Measurements from ENCODE around the gene PDIK1L.
A peak's percentile ranks its signal among the peaks of the same experiment; 100 is the strongest.
"Not testable (repeated sequence)": the region's sequence is repeated elsewhere in the genome, so short reads cannot be mapped to it uniquely, and the experiment has no call there.

Gene PDIK1L

GRCh38 chr1:26092422-26092821 lies 19.2 kb upstream of the PDIK1L start:
- DNase-seq = no peak

- not testable (repeated sequence) for DNase-seq
Measured at GRCh38 chr1:26093569-26093968, 18.1 kb upstream of the PDIK1L start.

DNA sequence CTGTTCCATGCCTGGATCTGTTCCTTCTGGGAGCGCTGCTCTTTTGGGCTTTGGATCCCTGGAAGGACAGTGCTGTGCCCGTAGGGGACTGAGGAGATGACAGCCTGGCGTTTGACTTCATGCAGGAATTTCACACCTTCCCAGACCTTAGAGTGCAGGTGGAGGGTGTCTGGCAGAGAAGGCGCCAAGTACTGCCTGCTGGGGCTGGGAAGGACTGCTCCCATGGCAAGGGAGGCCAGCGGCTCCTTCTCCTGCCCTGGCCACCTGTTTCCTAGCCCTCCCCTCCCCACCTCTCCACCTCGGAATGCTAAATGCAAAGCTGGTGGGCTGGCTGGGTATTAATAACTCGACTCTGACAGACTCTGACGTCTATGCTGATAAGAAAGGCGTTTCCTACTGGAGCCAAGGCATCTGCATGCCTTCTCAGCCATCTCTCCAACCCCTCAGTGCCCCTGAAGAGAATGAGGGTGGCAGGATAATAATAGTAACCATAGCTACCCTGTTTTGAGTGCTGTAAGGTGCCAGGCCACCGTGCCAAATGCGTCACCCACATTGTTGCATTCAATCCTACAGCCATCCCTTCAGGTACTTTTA lies 17.5 kb upstream of the PDIK1L start:
- DNase-seq = no peak

- peak; percentile 78 for DNase-seq
Measured at GRCh38 chr1:26094677-26095383, 16.8 kb upstream of the PDIK1L start.

GRCh38 chr1:26096471-26096870 lies 15.2 kb upstream of the PDIK1L start:
- DNase-seq = no peak

GRCh38 chr1:26097696-26098095 lies 13.9 kb upstream of the PDIK1L start:
- no peak for DNase-seq

DNA sequence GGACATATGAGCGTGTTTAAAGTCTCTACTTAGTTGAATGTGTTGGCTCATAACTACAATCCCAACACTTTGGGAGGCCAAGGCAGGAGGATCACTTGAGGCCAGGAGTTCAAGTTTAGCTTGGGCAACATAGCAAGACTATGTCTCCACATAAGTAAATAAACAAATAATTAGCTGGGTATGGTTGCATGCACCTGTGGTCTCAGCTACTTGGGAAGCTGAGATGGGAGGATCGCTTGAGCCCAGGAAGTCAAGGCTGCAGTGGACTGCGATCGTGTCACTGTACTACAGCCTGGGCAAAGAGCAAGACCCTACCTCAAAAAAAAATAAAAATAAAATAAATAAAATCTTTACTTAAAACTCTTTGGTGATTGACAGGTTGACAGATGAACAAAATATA lies 13.0 kb upstream of the PDIK1L start:
- DNase-seq = no peak

DNA sequence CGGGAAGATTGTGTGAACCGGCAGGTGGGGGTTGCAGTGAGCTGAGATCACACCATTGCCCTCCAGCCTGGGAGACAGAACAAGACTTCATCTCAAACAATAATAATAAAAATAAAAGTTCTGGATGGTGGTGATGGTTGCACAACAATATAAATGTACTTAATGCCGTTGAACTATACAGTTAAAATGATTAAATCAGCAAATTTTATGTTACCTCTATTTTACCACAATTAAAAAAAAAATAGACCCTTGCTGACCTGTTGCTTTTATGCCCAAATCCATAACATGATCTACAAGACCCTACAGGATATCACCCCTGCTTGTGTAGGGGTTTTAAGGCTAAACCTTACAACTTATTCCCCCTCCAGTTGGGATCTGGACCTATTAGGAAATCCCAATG lies 11.8 kb upstream of the PDIK1L start:
- no peak for DNase-seq

DNA sequence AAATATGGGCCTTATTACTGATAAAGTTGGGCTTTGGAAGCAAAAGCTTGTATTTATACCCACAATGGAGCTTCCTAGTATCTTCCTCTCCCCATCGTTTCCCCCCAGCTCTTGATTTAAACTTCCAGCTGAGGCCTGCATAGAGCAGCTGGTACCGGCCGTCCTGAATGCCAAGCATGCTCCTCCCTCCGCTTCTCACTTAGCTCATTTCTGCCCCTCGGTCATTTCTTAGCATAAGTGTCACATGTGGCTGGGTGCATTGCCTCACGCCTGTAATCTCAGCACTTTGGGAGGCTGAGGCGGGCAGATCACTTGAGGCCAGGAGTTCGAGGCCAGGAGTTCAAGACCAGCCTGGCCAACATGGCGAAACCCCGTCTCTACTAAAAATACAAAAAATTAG lies 11.4 kb upstream of the PDIK1L start:
- DNase-seq = not testable (repeated sequence)

GRCh38 chr1:26102119-26102518 lies 9.5 kb upstream of the PDIK1L start:
- no peak for DNase-seq

- no peak for DNase-seq
Measured at GRCh38 chr1:26102526-26102925, 9.1 kb upstream of the PDIK1L start.

DNA sequence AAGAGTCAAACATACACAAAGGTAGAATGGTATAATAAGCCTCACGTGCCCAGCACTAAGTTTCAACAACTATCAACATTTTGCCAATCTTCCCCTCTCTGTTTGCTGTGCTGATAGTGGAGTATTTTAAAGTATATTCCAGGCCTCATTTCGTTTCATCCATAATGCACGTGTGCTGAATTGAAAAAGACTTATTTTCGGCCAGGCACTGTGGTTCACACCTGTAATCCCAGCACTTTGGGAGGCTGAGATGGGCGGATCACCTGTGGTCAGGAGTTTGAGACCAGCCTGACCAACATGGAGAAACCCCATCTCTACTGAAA lies 6.4 kb upstream of the PDIK1L start:
- DNase-seq = not testable (repeated sequence)

DNA sequence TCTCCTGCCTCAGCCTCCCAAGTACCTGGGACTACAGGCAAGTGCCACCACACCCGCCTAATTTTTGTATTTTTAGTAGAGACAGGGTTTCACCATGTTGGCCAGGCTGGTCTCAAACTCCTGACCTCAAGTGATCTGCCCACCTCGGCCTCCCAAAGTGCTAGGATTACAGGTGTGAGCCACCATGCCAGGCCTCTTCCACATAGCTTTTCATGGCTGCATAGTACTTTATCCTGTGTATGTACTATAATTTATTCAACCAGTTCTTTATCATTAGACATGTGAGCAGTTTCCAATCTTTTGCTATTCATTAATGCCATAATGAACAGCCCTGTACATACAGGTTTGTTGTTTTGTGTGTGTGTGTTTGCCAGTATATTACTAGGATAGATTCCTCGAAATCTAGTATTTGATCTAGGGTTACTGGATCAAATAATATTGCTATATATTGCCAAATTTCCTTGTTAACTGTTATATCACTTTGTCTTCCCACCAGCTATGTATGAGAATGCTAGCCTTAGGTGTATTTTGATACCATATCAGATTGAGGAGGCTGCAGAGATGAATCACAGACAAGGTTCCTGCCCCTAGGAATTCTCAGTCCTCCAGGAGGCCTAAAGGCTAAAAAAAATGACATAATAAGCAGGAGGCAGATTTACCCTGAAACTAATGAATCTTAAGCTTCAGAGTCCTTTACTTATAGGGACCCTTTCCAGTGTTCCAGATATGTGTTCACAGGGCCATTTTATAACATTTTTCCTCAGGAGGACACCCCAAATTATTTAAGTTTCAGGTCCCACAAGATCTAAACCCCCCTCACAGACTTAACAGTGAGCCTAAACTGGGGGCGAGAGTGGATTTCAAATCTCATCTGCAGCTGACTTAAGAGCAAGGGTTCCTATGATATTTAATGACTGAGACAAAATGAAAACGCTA lies 2.1 kb upstream of the PDIK1L start:
- no peak for DNase-seq

GRCh38 chr1:26110731-26111529 lies 694 bp upstream of the PDIK1L start:
- DNase-seq = no peak

DNA sequence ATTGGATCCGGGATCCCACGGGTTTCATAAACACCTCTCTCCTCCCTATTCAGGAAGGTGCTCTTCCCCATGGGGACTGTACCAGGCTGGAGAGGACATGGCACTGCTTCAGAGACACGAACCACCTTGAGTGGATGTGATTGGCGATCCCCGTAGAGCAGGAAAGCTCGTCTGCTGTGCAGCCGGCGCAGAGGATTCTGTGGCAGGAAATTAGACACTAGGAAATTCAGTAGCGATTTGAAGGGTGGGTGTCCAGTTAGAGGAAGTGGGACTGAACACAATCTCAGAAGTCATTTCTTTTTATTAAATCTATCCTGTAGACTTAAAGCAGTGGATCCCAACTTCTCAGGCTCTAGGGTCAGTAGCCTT lies 767 bp downstream of the PDIK1L start:
- no peak for DNase-seq

- no peak for DNase-seq
Measured at GRCh38 chr1:26114165-26114927, 2.7 kb downstream of the PDIK1L start.

- no peak for DNase-seq
Measured at GRCh38 chr1:26119892-26120608, 8.4 kb downstream of the PDIK1L start.

DNA sequence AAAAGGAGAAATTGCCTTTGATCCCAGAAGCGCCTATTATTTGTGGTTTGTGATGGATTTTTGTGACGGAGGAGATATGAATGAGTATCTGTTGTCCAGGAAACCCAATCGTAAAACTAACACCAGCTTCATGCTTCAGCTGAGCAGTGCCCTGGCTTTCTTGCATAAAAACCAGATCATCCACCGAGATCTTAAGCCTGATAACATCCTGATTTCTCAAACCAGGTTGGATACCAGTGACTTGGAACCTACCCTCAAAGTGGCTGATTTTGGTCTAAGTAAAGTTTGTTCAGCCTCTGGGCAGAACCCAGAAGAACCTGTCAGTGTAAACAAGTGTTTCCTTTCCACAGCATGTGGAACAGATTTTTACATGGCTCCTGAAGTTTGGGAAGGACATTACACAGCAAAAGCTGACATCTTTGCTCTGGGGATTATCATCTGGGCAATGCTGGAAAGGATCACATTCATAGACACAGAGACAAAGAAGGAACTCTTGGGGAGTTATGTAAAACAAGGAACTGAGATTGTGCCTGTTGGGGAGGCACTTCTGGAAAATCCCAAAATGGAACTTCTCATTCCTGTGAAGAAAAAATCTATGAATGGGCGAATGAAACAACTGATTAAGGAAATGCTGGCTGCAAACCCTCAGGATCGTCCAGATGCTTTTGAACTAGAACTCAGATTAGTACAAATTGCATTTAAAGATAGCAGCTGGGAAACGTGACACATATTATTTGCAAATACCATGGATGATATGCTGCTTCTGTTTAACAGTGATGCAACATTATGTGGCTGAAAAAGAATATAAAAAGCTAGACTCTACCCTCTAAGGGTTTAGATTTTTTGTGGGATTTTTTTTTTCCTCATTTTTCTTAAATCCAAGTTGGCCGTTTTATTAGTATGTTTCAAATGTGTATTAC lies 10.5 kb downstream of the PDIK1L start:
- no peak for DNase-seq

DNA sequence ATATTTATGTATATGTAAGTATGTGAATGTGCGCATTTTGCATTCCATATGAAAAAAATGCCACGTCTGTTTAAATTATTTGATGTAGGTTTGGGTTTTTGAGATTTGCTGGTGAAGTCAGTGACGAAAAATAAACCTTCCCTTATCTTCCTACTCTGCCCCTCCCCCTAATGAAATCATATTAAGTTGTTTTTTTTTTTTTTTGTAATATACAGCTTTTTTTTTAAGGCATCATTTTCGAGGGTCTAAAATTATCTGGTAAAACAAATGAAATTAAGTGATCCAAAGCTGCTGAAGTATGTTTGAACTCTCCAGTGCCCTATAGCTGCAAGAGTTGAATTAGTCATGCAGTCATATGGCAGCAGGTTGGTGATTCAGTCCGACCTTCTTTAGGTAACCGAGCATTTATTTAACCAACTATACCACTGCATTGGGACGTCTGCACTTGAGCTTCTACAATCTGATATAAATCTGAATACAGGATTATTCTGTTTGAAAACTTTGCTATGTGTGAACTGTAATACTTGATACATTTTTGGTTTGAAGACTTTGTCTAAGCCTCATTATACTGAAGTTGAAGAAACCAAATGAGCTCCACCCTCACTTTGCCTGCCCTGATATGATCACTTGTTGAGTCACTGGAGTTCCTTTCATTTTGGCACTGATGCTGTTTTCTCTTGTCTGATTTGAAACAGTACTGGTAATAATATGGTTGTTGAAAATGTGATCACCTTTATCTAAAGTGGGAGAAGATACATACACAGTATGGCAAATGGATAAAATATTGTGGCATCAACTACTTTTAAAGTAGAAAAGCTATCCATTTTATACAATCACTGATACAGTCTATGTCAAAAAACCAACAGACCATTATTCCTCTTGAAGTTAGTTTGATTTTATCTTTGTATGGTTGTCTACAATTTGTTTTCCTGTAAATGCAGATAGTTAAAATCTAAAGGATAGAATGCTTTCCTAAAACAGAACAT lies 11.7 kb downstream of the PDIK1L start:
- DNase-seq = no peak
